ENCODE data around the gene TBC1D4.

DNA sequence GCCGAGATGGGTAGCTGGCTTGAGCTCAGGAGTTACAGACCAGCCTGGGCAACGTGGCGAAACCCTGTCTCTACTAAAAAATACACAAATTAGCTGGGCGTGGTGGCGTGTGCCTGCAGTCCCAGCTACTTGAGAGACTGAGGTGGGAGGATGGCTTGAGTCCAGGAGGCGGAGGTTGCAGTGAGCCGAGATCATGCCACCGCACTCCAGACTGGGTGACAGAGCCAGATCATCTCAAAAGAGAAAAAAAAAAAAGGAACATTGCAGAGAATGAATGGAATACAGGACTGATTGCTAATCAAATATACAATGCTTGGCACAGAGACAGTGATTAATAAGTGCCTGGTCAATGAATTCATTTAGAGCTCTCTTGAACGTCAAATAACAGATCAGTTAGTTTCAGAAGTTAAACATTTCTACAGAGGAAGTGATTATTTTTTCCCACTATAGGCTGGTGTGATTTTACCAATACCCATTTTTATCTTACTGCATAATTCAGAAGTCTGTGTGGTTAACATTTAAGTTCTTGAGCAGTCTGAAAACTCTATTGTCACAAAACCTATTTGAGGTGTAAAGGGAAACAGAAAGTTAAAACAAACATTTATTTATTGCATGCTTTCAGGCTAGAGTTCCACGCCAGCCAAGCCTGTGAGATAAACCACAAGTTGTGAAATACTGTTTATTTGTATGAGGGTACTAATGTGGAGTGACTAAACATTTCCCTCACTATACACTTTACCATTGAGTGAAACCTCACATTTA lies 7.7 kb upstream of the TBC1D4 start:
- TF ChIP-seq, protein P1, sequence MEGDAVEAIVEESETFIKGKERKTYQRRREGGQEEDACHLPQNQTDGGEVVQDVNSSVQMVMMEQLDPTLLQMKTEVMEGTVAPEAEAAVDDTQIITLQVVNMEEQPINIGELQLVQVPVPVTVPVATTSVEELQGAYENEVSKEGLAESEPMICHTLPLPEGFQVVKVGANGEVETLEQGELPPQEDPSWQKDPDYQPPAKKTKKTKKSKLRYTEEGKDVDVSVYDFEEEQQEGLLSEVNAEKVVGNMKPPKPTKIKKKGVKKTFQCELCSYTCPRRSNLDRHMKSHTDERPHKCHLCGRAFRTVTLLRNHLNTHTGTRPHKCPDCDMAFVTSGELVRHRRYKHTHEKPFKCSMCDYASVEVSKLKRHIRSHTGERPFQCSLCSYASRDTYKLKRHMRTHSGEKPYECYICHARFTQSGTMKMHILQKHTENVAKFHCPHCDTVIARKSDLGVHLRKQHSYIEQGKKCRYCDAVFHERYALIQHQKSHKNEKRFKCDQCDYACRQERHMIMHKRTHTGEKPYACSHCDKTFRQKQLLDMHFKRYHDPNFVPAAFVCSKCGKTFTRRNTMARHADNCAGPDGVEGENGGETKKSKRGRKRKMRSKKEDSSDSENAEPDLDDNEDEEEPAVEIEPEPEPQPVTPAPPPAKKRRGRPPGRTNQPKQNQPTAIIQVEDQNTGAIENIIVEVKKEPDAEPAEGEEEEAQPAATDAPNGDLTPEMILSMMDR (conservative IDR thresholded peaks at IDR 0.05; ENCODE audit: low read depth, low read length) = no peak
- no peak for TF ChIP-seq EZH2 (IDR thresholded peaks at IDR 0.05; ENCODE audit: low read length, unreplicated experiment)
